ENCODE data around the gene GIMAP8.
A peak's percentile ranks its signal among the peaks of the same experiment; 100 is the strongest.

Gene GIMAP8

DNA sequence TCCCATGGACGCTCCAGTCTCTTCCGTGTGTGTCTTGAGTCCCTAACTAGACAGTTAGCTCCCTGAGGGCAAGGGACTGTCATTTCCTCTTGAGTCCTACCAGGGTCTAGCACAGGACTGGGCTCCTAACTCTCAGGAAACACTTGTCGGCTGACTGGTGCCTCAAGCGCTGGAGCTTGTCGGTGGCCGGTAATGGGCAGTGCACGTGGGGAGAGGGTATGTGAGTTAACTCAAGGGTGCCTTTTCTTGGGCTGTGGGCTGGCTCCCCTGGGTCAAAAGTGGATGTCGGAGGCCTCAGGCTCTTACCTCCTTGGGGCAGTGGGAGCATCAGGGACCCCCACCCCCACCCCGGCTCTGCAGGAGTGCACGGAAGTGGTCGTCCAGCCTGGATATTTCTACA is 38.4 kb upstream of the GIMAP8 start:
- no peak for DNase-seq

DNA sequence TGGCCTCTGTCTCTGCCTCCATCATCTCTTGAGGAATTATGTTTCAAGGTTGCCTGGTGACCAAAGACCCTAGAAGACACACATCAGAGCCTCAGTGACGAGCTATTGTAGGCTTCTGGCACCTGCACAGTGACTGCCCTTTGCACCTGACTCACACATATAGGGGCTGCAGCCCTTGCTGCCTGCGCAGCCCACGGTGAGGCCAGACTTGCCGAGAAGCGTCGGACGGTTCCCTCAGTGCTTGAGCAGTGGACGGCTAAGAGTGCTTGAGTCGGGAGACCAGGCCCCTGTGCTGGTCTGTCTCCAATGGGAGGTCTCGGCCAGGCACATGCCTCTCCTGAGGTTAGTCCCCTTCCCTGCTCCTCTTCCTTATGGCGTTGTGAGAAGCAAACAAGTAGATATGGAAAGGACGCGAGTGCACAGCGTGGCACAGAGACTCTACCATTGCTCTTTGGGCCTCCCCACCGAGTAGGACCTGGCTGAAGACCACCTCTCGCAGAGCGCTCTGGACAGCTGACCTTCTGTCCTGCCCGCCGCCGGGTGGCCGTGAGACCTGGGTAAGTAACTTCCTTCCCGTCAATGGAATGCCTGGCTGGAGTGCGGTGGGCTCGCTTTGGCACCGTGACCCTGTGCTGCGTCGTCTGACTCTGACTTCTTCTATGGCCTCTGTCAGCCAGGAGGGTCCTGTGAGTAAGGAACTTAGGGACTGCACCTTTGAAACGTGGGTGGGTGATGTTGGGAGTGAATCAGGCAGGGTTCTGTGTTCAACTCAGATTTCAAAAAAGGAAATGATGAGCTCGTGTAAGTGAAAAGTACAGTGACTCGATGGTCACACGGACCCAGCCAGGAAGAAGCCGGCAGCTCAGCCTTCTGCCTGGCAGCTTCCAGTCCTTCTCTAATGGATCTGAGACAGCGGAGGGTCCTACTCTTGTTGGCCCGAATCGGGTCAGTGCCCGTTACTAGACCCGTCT is 37.6 kb upstream of the GIMAP8 start:
- DNase-seq, result no peak

DNA sequence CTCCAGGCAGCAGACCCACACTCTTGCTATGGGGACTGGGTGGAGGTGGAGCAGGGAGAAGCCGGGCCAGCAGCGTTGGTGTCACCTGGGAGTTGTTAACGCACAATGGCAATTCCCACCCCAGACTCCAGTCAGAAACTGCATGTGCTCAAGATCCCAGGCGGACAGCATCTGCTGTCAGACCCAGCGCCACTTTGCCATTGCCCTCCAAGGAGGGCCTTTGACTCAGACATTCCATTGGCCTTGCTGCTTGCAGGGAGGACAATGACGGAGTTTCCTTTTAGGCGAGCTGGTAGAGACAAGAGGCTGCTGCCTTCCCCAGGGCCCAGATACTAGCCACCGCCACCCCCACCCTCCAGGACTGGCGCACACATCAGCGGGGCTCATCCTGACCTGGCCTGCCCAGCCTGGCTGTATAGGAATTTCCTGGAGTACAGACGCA is 36.8 kb upstream of the GIMAP8 start:
- no peak for DNase-seq

DNA sequence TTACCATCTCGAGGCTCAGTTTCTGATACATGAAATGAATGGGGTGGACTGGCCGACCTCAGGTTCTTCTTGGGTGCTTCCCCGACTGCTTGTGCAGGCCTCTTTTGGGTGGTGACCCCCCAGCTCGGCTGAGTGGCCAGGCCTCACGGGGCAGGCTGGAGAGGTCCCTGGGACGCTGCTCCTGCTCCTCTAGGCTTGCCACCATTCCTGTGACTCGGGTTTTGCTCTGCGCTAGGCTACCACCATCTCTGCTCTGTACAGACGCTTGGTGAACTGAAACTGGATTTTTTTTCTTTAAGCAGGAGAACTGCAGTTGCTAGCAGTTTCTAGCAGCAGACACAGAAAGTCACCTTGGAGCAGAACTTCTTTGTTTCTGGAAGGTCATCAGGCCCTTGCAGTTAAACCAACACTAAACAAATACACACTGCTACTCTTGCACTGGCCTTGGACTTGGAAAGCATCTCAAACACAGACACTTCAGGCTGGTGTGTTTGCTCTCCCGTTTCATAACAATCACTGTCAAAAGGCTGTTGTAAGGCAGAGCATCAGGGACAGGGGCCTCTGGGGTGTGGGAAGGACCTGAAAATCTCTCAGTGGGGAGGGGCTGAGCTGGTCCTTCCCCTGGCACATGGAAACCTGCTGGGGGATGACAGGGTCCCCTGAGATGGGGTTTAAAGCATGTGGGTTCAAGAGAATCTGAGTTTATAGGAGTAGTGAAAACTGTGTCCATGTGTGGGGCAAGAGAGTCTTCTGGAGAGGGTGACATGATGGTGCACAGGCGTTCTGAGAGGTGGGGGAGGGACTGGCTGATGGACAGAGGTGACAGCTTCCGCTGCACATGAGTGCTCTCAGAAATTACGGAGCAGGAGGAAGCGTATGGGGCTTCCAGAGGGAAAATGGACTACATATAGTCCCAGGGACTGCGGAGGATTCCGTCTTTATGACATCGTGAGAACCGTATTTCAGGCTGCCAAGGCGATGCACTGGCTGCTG is 35.0 kb upstream of the GIMAP8 start:
- no peak for DNase-seq

- no peak for DNase-seq
Observed at GRCh38 chr7:150417239-150417638, 33.2 kb upstream of the GIMAP8 start.

GRCh38 chr7:150417863-150418262 is 32.6 kb upstream of the GIMAP8 start:
- DNase-seq, result no peak

GRCh38 chr7:150420242-150420641 is 30.2 kb upstream of the GIMAP8 start:
- no peak for DNase-seq

- DNase-seq, result peak; percentile 86 to 87
Observed at GRCh38 chr7:150420987-150421674, 29.3 kb upstream of the GIMAP8 start.

GRCh38 chr7:150421831-150422230 is 28.6 kb upstream of the GIMAP8 start:
- no peak for DNase-seq

- no peak for DNase-seq
Observed at GRCh38 chr7:150425670-150426069, 24.8 kb upstream of the GIMAP8 start.

DNA sequence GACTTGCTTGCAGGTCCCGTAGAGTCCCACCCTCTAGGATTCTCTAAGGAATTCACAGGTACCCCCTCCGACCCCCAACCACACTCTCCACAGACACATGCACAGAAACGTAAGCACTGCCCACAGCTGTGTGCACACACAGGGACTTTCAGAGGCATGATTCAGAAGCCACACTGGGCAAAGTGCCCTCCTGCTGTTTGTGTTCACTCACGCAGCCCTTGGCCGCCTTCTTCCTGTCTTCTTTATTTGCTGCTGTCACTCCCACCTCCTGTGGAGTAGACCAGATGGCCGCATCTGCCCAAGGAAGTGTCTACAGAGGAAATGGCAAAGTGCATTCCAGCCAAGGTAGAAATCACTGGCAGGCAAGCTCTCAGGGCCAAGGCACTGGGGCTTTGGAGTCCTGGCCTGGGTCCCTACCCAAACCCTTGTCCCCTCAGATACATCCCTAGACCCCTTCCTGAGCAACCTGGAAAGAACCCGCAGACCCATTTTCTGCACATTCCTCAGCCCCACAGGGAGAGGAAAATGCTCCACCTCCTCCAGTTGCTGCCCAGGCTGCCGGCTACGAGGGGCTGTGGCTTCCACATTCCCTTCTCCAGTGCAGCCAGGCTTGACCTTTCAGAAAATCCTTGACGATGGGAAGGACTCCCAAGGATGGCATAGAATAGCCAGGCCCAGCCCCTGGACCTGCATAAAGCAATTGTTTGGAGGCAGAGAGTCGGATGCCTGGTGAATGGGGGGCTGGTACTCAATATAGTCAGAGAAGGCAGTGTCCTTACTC is 21.6 kb upstream of the GIMAP8 start:
- DNase-seq, result no peak

- no peak for DNase-seq
Observed at GRCh38 chr7:150429699-150430098, 20.7 kb upstream of the GIMAP8 start.

DNA sequence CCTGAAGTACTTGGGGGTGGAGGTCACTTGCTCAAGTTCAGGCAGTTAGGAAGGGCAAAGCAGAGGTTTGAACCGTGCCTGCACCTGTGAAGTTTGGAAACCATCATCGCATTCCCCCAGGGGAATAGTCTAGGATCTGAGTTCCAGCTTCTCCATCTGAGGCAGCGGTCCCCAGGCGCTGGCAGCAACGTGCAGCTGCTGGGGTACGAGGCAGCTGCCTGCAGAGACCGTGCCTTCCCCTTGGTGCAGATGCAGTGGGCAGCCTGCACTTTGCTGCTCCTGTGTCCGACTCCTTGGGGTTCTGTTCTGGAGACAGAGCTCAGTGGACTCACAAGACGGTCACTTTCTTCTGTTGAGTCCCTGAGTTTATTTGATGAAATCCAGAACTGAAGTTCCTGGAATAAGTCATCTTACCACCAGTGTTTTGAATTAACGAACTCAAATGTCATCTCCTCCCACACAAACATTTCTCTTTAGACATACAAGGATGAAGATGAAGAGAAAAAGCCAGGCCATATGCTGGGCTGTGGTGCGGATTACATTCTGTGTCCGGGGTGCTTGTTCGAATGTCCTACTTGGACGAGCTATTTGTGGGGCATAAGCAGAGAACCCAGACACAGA is 19.9 kb upstream of the GIMAP8 start:
- no peak for DNase-seq

GRCh38 chr7:150431839-150432658 is 18.4 kb upstream of the GIMAP8 start:
- DNase-seq, result no peak

- no peak for DNase-seq
Observed at GRCh38 chr7:150432915-150433892, 17.2 kb upstream of the GIMAP8 start.

GRCh38 chr7:150434240-150434639 is 16.2 kb upstream of the GIMAP8 start:
- DNase-seq, result no peak

DNA sequence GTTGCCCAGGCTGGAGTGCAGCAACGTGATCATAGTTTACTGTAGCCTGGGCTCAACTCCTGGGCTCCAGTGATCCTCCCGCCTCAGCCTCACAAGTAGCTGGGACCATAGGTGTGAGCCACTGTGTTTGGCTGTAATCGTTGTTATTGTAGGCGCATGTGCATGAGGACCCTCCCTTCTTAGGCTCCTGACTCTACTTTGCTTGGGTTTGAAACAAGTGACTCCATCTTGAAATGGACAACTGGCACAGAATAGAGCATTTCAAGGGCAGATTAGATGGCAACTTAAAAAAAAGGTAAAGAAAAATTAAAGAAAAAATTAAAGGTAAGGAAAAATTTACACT is 15.4 kb upstream of the GIMAP8 start:
- DNase-seq, result no peak

DNA sequence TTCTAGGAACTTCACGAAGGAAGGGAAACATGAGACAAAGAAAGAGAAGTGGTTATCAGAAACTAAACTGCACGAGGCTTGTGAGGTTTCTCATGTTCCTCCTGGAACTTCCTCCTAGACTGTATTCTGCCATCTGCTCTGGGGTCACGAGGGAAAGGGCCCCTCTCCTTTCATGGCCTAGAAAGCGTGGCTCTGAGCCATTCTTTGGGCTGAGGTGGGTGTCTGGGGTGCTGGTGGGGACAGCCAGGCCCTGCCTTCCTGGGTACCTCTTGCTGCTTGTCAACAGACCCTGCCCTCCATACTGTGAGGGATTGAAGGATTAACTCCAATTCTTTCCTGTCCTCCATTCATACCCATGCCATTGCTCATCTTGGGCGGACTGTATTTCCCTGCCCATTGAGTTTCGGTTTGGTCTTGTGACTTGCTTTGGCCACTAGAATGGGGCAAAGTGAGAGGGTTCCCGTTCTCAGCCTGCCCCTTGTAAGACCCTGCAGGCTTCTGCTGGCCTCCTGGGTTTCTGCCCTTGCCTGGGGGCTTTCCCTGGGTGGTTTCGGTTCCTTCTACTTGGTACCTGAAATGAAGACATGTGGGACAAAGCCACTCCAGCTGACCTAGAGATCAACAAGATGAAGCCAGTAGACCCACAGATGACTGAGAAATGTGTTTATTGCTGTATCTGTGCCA is 14.9 kb upstream of the GIMAP8 start:
- DNase-seq, result no peak

DNA sequence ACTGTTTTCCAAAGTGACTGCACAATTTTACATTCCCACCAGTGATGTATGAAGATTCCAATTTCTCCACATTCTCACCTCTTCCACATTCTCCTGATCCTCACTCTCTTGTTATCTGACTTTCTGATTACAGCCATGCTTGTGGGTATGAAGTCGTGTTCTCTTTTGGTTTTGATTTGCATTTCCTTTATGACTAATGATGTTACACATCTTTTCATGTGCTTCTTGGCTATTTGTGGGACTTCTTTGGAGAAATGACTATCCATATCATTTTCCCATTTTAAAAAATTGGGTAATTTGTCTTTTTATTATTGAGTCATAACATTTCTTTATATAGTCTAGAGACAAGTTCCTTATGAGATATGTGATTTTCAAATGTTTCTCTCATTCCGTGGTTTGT is 10.5 kb upstream of the GIMAP8 start:
- DNase-seq, result no peak

Data from activated CD4-positive, alpha-beta T cell treated with anti-CD3 and anti-CD28 coated beads, Interleukin-2, amount 50 U/mL, for 4 hours (primary cell).